Measurements from ENCODE around the gene EWSR1. TPM values are rescaled to one million over a fixed set of nuclear protein-coding genes. Genes with fewer than 3 reads are reported as not detected.
A peak's percentile ranks its signal among the peaks of the same experiment; 100 is the strongest.
"Not testable (repeated sequence)": the region's sequence is repeated elsewhere in the genome, so short reads cannot be mapped to it uniquely, and the experiment has no call there.

The EWSR1 gene
- total RNA-seq, 2 donors from 2014 or later, result 145 to 236 TPM

DNA sequence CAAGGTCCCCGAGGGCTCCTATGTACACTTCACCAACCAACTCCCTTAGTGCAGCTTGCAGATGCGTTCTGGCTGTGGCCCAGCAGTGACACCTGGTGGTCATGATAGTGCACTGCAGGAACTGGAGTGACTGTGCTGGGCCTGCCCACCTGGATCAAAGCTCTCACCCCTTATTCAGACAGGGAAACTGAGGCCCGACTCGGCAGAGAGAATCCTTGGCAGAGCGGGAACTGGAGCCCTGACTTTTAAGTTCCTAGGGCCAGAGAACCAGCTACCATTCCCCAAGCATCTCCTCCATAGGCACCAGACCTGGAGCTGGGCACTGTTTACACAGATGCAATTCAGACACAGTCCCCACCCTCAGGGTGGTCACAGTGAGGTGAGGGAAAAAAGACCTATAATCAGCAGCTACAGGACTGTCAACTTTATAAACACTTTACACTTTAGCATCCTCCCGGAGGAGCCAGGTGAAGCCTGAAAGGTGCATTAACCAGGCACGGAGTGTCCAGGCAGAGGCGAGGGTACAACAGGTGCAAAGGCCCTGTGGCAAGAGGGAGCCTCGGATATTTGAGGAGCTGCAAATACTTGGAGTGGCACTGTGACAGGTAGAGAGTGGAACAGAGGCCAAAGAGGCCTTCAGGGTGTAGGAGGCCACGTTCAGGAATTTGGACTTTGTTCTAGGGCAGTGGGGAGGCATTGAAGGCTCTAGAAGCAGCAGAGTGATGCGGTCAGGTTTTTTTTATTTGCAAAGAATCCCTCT, 22.3 kb upstream of the EWSR1 start:
- H3K27me3 ChIP-seq, result no peaks in the 10 kb centered on the region
- H3K9me3 ChIP-seq, result no peaks in the 10 kb centered on the region
- no peaks in the 10 kb centered on the region for H3K4me1 ChIP-seq
- H3K9ac ChIP-seq (ENCODE audit: low read depth in 2 of 2, low read length in 2 of 2), result no peak overlapping the region
- TF ChIP-seq, protein P1, sequence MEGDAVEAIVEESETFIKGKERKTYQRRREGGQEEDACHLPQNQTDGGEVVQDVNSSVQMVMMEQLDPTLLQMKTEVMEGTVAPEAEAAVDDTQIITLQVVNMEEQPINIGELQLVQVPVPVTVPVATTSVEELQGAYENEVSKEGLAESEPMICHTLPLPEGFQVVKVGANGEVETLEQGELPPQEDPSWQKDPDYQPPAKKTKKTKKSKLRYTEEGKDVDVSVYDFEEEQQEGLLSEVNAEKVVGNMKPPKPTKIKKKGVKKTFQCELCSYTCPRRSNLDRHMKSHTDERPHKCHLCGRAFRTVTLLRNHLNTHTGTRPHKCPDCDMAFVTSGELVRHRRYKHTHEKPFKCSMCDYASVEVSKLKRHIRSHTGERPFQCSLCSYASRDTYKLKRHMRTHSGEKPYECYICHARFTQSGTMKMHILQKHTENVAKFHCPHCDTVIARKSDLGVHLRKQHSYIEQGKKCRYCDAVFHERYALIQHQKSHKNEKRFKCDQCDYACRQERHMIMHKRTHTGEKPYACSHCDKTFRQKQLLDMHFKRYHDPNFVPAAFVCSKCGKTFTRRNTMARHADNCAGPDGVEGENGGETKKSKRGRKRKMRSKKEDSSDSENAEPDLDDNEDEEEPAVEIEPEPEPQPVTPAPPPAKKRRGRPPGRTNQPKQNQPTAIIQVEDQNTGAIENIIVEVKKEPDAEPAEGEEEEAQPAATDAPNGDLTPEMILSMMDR (IDR thresholded peaks at IDR 0.05), result peak; percentile 97
- H3K36me3 ChIP-seq, result no peaks in the 10 kb centered on the region
- H3K4me3 ChIP-seq, result no peak overlapping the region
- peak; percentile 69 for DNase-seq
- intact Hi-C loops (cut with DNase I), result loop anchor here (10.0 kb wide), 2 partner anchors 201 to 391 kb away; no protein-coding TSS in a partner anchor
- H3K27ac ChIP-seq, result no peak overlapping the region

DNA sequence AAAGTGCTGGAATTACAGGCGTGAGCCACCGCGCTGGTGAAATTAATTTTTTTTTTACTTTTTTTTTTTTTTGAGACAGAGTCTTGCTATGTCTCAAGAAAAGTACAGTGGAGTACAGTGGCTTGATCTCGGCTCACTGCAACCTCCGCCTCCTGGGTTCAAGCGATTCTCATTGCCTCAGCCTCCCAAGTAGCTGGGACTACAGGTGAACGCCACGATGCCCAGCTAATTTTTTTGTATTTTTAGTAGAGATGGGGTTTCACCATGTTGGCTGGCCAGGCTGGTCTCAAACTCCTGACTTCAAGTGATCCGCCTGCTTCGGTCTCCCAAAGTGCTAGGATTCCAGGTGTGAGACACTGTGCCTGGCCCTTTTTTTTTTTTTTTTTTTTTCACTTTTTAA, 20.2 kb upstream of the EWSR1 start:
- H3K27me3 ChIP-seq; H3K9ac ChIP-seq (ENCODE audit: low read depth in 2 of 2, low read length in 2 of 2); H3K4me3 ChIP-seq; H3K4me1 ChIP-seq; H3K36me3 ChIP-seq; DNase-seq; H3K27ac ChIP-seq; H3K9me3 ChIP-seq: not testable (repeated sequence)
- intact Hi-C loops (cut with DNase I), result loop anchor here (10.0 kb wide), 2 partner anchors 203 to 393 kb away; no protein-coding TSS in a partner anchor

DNA sequence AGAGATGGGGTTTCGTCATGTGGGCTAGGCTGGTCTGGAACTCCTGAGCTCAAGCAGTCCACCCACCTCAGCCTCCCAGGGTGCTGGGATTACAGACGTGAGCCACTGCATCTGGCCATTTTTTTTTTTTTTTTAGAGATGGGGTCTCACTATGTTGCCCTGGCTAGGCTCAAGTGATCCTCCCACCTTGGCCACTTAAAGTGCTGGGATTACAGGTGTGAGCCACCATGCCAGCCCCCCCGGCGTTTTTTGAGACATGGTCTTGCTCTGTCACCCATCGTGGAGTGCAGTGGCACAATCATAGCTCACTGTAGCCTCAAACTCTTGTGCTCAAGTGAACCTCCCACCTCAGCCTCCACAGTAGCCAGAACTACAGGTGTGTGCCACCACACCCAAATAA, 16.8 kb upstream of the EWSR1 start:
- H3K4me1 ChIP-seq, result no peaks in the 10 kb centered on the region
- TF ChIP-seq, protein P1 (IDR thresholded peaks at IDR 0.05), result no peak
- no peak overlapping the region for H3K4me3 ChIP-seq
- no peak overlapping the region for H3K9ac ChIP-seq (ENCODE audit: low read depth in 2 of 2, low read length in 2 of 2)
- no peaks in the 10 kb centered on the region for H3K9me3 ChIP-seq
- no peak for DNase-seq
- intact Hi-C loops (cut with DNase I), result no loop called here
- H3K27me3 ChIP-seq, result no peaks in the 10 kb centered on the region
- H3K36me3 ChIP-seq, result no peaks in the 10 kb centered on the region
- no peak overlapping the region for H3K27ac ChIP-seq

DNA sequence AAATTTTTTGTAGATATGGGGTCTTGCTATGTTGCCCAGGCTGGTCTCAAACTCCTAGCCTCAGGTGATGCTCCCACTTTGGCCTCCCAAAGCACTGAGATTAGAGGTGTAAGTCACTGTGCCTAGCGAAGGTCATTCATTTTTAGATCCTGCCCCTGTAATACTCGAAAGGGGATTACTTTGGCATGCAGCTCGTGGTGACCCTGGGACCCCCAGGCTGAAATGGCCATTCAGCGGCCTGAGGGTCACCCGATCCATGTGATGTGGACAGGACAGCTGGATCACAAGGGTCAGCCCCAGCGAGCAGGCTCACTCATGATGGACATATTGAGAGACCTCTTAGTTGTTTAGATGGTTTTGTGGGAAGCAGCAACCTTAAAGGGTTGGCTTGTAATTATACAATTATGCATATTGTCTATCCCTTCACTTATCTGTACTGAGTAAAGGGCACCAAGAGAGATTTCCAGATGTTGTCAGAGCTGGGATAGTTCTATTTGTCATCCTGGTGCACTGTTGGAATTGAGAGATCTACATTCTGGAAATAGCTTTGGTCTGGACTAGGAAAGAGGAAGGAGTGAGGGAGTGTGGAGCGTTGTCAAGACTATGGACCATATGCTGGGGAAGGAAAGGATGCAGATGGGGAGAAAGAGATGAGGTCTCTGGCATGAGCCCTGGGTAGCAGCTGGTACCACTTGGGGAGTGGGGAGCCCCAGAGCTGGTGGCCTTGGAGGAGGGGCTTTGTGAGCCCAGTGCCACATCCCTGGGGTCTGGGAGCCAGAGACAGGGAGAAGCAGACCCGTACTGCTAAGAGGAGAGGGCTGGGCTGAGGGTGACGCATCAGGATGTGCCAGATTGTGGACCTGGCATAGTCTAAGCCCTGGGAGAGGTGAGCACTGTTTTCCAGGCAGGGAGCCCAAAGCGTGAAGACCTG, 15.8 kb upstream of the EWSR1 start:
- Histone ChIP-seq H3K36me3 (no peaks in the 10 kb centered on the region), H3K9me3 (no peaks in the 10 kb centered on the region), H3K27ac (no peak overlapping the region), H3K4me3 (no peak overlapping the region), H3K4me1 (no peaks in the 10 kb centered on the region), H3K9ac (ENCODE audit: low read depth in 2 of 2, low read length in 2 of 2) (no peak overlapping the region), H3K27me3 (no peaks in the 10 kb centered on the region)
- intact Hi-C loops (cut with DNase I), result no loop called here
- DNase-seq, result no peak
- TF ChIP-seq, protein P1 (IDR thresholded peaks at IDR 0.05), result no peak

DNA sequence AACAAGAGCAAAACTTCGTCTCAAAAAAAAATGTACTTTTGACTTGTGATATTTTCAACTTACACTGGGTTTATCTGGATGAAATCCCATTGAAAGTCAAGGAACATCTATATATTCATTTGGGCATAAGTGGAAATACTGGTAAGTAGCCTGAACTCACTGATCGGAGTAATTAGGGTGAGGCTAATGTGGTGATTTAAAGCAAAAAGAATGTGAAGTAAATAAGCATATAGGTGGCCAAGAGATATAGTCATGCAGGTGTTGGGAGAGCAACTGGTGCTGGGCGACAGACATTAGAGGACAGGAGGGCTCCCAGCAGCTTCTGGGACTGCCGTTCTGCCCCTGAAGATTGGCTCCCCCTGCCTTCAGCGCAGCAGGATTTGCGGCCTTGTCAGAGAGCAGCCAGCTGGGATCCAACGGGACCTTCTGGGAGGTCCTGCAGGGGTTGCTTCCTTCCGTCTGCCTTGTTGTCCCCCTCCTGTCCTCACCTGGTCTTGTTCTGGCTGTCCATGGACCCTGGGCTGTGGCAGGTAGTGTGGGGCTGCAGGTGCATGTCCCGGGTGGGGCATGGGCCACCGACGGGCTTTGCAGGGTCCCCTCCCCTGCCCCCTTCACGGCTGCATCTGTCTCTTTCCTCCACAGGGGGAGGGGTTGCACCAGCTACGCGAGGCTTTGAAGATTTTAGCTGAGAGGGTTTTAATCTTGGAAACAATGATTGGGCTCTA, 14.3 kb upstream of the EWSR1 start:
- H3K4me1 ChIP-seq, result no peaks in the 10 kb centered on the region
- DNase-seq, result no peak
- H3K9me3 ChIP-seq, result no peaks in the 10 kb centered on the region
- no peak overlapping the region for H3K4me3 ChIP-seq
- no peak overlapping the region for H3K27ac ChIP-seq
- TF ChIP-seq, protein P1 (IDR thresholded peaks at IDR 0.05), result no peak
- no peak overlapping the region for H3K9ac ChIP-seq (ENCODE audit: low read depth in 2 of 2, low read length in 2 of 2)
- intact Hi-C loops (cut with DNase I), result no loop called here
- no peaks in the 10 kb centered on the region for H3K27me3 ChIP-seq
- no peaks in the 10 kb centered on the region for H3K36me3 ChIP-seq

All from colonic mucosa (tissue), 4 donors.